SK-N-SH (cell line): ENCODE measurements around the gene ZNF621. TPM values are rescaled to one million over a fixed set of nuclear protein-coding genes. Genes with fewer than 3 reads are reported as not detected.
A peak's percentile ranks its signal among the peaks of the same experiment; 100 is the strongest.

Experiments used
- CTCF ChIA-PET: fragments of 300-600, 350-600 bp; formaldehyde crosslinking; extraction: SDS; loops from one replicate; lab custom pipeline; 2021; lab: Yijun Ruan, JAX
- POLR2A ChIA-PET: fragments of 350-600 bp; sonication (Branson Sonifier 250); formaldehyde crosslinking; extraction: SDS; loops from one replicate; lab custom pipeline; 2020; ENCODE audit warnings: antibody characterized with exemption, inconsistent platforms; lab: Yijun Ruan, JAX
- DNase-seq: peaks from one replicate; pipeline ENCODE4 v3.0.0; 2012
- H2AFZ ChIP-seq: fragments of 200-600 bp; sonication (generic); 2 replicates; pipeline ENCODE4 v1.8.1; 2016; ENCODE audit warnings: antibody characterized with exemption, mild to moderate bottlenecking, low read depth
- H3F3A ChIP-seq: fragments of 200-600 bp; sonication (generic); replicated peaks from 2 replicates; pipeline ENCODE3; 2016; ENCODE audit warnings: antibody characterized with exemption, mild to moderate bottlenecking; ENCODE audit not compliant: insufficient read depth
- H3K27ac ChIP-seq, 2 experiments: fragments of 200-500 bp in 1 of 2; fragments of 200-600 bp in 1 of 2; sonication (Bioruptor generic) in 1 of 2; sonication (generic), shearing (Covaris generic) in 1 of 2; 2 replicates each; pipeline versions ENCODE4 v1.5.1 to v1.6.1; 2014 to 2016; ENCODE audit warnings: low read depth in 2 of 2, inconsistent platforms in 1 of 2, low read length in 1 of 2, mild to moderate bottlenecking in 1 of 2, mixed read lengths in 1 of 2
- H3K27me3 ChIP-seq: fragments of 200-600 bp; sonication (generic), shearing (Covaris generic); 2 replicates; pipeline ENCODE4 v1.6.1; 2016; ENCODE audit warnings: mixed run types; ENCODE audit not compliant: insufficient read depth
- H3K36me3 ChIP-seq, 2 experiments: fragments of 200-500 bp in 1 of 2; fragments of 200-600 bp in 1 of 2; sonication (Bioruptor generic) in 1 of 2; sonication (generic) in 1 of 2; replicated peaks in 1 of 2; 2 replicates each; pipeline versions ENCODE3 to v1.5.1; 2014 to 2016; ENCODE audit warnings: low read length in 1 of 2, mild to moderate bottlenecking in 1 of 2; ENCODE audit not compliant: insufficient read depth in 2 of 2, control insufficient read depth in 1 of 2
- H3K4me1 ChIP-seq, 2 experiments: fragments of 200-500 bp in 1 of 2; fragments of 200-600 bp in 1 of 2; sonication (Bioruptor generic) in 1 of 2; sonication (generic), shearing (Covaris generic) in 1 of 2; 2 replicates each; pipeline versions ENCODE4 v1.5.1 to v1.6.1; 2014 to 2016; ENCODE audit warnings: low read depth in 1 of 2, low read length in 1 of 2, mixed run types in 1 of 2; ENCODE audit not compliant: insufficient read depth in 2 of 2, control insufficient read depth in 1 of 2
- H3K4me2 ChIP-seq: fragments of 200-600 bp; sonication (generic), shearing (Covaris generic); 2 replicates; pipeline ENCODE4 v1.6.1; 2017; ENCODE audit warnings: mixed run types
- H3K4me3 ChIP-seq, 2 experiments: fragments of 200-500 bp in 1 of 2; fragments of 200-600 bp in 1 of 2; sonication (Bioruptor generic) in 1 of 2; sonication (generic), shearing (Covaris generic) in 1 of 2; 2 replicates each; pipeline versions ENCODE4 v1.5.1 to v1.8.1; 2014 to 2016; ENCODE audit warnings: low read depth in 2 of 2, inconsistent platforms in 1 of 2, low read length in 1 of 2, mild to moderate bottlenecking in 1 of 2, mixed read lengths in 1 of 2, moderate library complexity in 1 of 2
- H3K79me2 ChIP-seq: fragments of 200-600 bp; sonication (generic); 2 replicates; pipeline ENCODE4 v1.8.1; 2017; ENCODE audit warnings: mild to moderate bottlenecking; ENCODE audit not compliant: insufficient read depth
- H3K9ac ChIP-seq: fragments of 200-600 bp; sonication (generic); 2 replicates; pipeline ENCODE4 v1.6.1; 2017; ENCODE audit warnings: mixed run types
- H3K9me2 ChIP-seq: fragments of 200-600 bp; sonication (generic); 2 replicates; pipeline ENCODE4 v1.6.1; 2017; ENCODE audit warnings: mixed run types
- H3K9me3 ChIP-seq: fragments of 200-600 bp; sonication (generic); 2 replicates; pipeline ENCODE4 v1.6.1; 2017; ENCODE audit warnings: mixed run types, mild to moderate bottlenecking, moderate library complexity
- H4K20me1 ChIP-seq: fragments of 200-600 bp; sonication (generic); 2 replicates; pipeline ENCODE4 v1.6.1; 2017; ENCODE audit warnings: mild to moderate bottlenecking, mixed run types; ENCODE audit not compliant: insufficient read depth
- EP300 ChIP-seq, 2 experiments: IDR thresholded peaks; 2 replicates each; pipeline versions ENCODE4 v1.4.0 to v1.6.1; 2012; ENCODE audit warnings: borderline replicate concordance in 1 of 2, low read depth in 1 of 2, low read length in 1 of 2
- MEF2A ChIP-seq: IDR thresholded peaks from 2 replicates; pipeline ENCODE4 v1.4.0; 2012; ENCODE audit warnings: low read depth, borderline replicate concordance
- MXI1 ChIP-seq: IDR thresholded peaks from 2 replicates; pipeline ENCODE4 v1.6.1; 2012; ENCODE audit warnings: mild to moderate bottlenecking, low read depth, low read length, improper control_type of control experiment
- NRF1 ChIP-seq: IDR thresholded peaks from 2 replicates; pipeline ENCODE4 v1.6.1; 2012; ENCODE audit warnings: low read depth, mild to moderate bottlenecking, low read length
- RCOR1 ChIP-seq: fragments of 150-350 bp; IDR thresholded peaks from 2 replicates; pipeline ENCODE4 v1.6.1; 2017; ENCODE audit warnings: antibody characterized with exemption, low read length
- TAF1 ChIP-seq: IDR thresholded peaks from 2 replicates; pipeline ENCODE4 v1.6.1; 2012; ENCODE audit warnings: low read depth, mild to moderate bottlenecking, low read length, moderate library complexity, borderline replicate concordance
- TCF12 ChIP-seq: IDR thresholded peaks from 2 replicates; pipeline ENCODE4 v1.4.0; 2012
- whole genome bisulfite sequencing: methylation state at CpG from one replicate; pipeline ENCODE4 v1.1.6; 2017; ENCODE audit warnings: low lambda C conversion rate; 5-methylcytosine and 5-hydroxymethylcytosine counted together
- polyA plus RNA-seq, 3 experiments: library from polyadenylated mRNA; depleted of rRNA; stranded (reverse); fragments of >200 nt; gene quantifications; 2 replicates each; pipeline ENCODE4 v1.2.3, GENCODE V29; 2012
- TF ChIP-seq, protein P1 (sequence below): IDR thresholded peaks from 2 replicates; pipeline ENCODE4 v1.6.1; 2012; ENCODE audit warnings: mild to moderate bottlenecking, low read depth, low read length, moderate library complexity

The ZNF621 gene
- polyA plus RNA-seq, 1 of the 3 experiments (the other 2 are of a cell fraction), result 10.3 TPM

- H3K9me2 ChIP-seq, result no peaks in the 10 kb centered on the region
- peaks cover 4% of the 10 kb centered on the region for H3F3A ChIP-seq
- TF ChIP-seq TCF12 (no peak), MXI1 (no peak)
- H3K27ac ChIP-seq, result no peak overlapping the region
- no peaks in the 10 kb centered on the region for H3K79me2 ChIP-seq
- ChIA-PET CTCF (interaction anchor here (1.9 kb wide), 1 partner anchor 13 kb away, joined by 6 read pairs; the partner anchor contains the start of gene ZNF620), POLR2A (no interaction called here)
- no peak overlapping the region for H3K9ac ChIP-seq
- H3K4me1 ChIP-seq, result 0 out of 4 replicates have a peak, but pooled peaks cover 0 to 8% of the 10 kb centered on the region in 2 experiments
- no peaks in the 10 kb centered on the region for H3K9me3 ChIP-seq
- no peak overlapping the region for H3K4me3 ChIP-seq
- no peaks in the 10 kb centered on the region for H3K27me3 ChIP-seq
- H4K20me1 ChIP-seq, result no peaks in the 10 kb centered on the region
- H3K4me2 ChIP-seq, result no peak overlapping the region
- peaks cover 0 to 4% of the 10 kb centered on the region in 2 experiments for H3K36me3 ChIP-seq
- 84% methylated on average over 1 of the region's 1 CpG for WGBS
- DNase-seq, result no peak
- H2AFZ ChIP-seq, result no peak overlapping the region
These were observed 5.9 kb upstream of the ZNF621 start for GRCh38 chr3:40518848-40519247.

DNA sequence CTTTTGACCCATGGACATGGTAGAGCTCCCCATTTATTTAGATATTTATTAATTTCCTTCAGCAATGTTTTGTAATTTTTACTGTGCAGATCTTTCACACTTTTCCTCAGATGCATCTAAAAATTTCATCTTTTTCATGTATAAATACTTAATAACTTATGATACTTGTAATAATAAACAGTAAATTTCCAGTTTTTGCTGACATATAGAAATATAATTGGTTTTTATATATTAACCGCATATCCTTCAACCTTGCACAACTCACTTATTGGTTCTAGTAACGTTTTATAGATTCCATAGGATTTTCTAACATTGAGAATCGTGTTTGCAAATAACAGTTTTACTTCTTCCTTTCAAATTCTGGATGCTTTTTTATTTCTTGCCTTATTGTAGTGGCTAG, 3.5 kb upstream of the ZNF621 start:
- POLR2A ChIA-PET, result interaction anchor here (1.2 kb wide), 1 partner anchor 69 kb away, joined by 3 read pairs; no protein-coding TSS in a partner anchor
- Histone ChIP-seq H3K27me3 (no peaks in the 10 kb centered on the region), H3K27ac (no peak overlapping the region), H3K36me3 (peaks cover 0 to 3% of the 10 kb centered on the region in 2 experiments), H3K9ac (no peak overlapping the region), H3K4me3 (no peak overlapping the region), H3K4me2 (no peak overlapping the region), H3K4me1 (peaks cover 2 to 7% of the 10 kb centered on the region in 2 experiments; a peak in 1 of 4 replicates), H2AFZ (no peak overlapping the region), H3F3A (peaks cover 4% of the 10 kb centered on the region), H3K9me2 (no peaks in the 10 kb centered on the region), H4K20me1 (no peaks in the 10 kb centered on the region), H3K9me3 (no peaks in the 10 kb centered on the region)
- CTCF ChIA-PET, result no interaction called here
- 90% methylated on average over 3 of the region's 3 CpGs for WGBS
- no peak for DNase-seq
- no peak for TF ChIP-seq NRF1
- TF ChIP-seq EP300 (IDR thresholded peaks at IDR 0.05; ENCODE audit: borderline replicate concordance in 1 of 2, low read depth in 1 of 2, low read length in 1 of 2), result no peak
- TF ChIP-seq, all 33 proteins: peak for 0
- H3K79me2 ChIP-seq, result peaks cover 14% of the 10 kb centered on the region; the same call in 1 of the 2 replicates

DNA sequence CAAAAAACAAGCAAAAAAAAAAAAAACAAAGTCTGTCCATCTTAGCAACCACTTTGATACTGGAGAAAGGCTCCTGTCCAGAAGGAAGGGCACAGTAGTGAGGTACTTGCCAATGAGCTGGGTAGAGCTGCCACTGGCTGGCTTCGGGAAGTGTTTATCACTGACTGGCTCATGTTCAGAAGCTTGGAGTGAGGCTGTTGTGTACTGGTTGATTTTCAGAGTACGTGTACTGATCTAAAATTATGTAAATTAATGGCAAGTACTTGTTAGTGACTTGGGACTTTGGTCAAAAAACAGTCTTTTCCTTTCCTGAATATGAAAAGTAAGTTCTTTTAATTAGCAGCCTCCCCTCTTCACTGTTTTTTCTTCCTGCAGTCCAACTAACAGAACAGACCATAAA, 979 bp upstream of the ZNF621 start:
- H3K27ac ChIP-seq, result peak overlapping the region; percentile 73 to 86; a peak in 2 of 4 replicates
- no peaks in the 10 kb centered on the region for H3K27me3 ChIP-seq
- no peaks in the 10 kb centered on the region for H3K9me3 ChIP-seq
- H4K20me1 ChIP-seq, result no peaks in the 10 kb centered on the region
- H3K9ac ChIP-seq, result peak overlapping the region; percentile 97; the same call in 1 of the 2 replicates
- DNase-seq, result peak; percentile 20
- 95% methylated on average over 2 of the region's 2 CpGs for WGBS
- ChIA-PET CTCF (interaction anchor here (1.1 to 2.5 kb wide), 3 partner anchors 18 to 1576 kb away, joined by 3 to 9 read pairs (median 7); partner anchors contain the start of gene ZNF620), POLR2A (interaction anchor here (1.3 to 3.6 kb wide), 4 partner anchors 9 to 676 kb away, joined by 4 to 45 read pairs (median 7); partner anchors contain the start of genes CTNNB1, RPL14 and ZNF620)
- H3F3A ChIP-seq, result peaks cover 4% of the 10 kb centered on the region
- H3K9me2 ChIP-seq, result no peaks in the 10 kb centered on the region
- H2AFZ ChIP-seq, result peak overlapping the region; percentile 96
- H3K79me2 ChIP-seq, result peaks cover 35% of the 10 kb centered on the region
- peaks cover 0 to 7% of the 10 kb centered on the region in 2 experiments; a peak in 1 of 4 replicates for H3K4me1 ChIP-seq
- peak overlapping the region in 1 of 2 experiments; percentile 87; a peak in 1 of 4 replicates for H3K4me3 ChIP-seq
- H3K4me2 ChIP-seq, result peak overlapping the region; percentile 98; the same call in 1 of the 2 replicates
- H3K36me3 ChIP-seq, result peaks cover 13 to 26% of the 10 kb centered on the region in 2 experiments
- TF ChIP-seq MEF2A, result no peak
- no peak for TF ChIP-seq NRF1
- no peak for TF ChIP-seq RCOR1
- TF ChIP-seq, protein P1, sequence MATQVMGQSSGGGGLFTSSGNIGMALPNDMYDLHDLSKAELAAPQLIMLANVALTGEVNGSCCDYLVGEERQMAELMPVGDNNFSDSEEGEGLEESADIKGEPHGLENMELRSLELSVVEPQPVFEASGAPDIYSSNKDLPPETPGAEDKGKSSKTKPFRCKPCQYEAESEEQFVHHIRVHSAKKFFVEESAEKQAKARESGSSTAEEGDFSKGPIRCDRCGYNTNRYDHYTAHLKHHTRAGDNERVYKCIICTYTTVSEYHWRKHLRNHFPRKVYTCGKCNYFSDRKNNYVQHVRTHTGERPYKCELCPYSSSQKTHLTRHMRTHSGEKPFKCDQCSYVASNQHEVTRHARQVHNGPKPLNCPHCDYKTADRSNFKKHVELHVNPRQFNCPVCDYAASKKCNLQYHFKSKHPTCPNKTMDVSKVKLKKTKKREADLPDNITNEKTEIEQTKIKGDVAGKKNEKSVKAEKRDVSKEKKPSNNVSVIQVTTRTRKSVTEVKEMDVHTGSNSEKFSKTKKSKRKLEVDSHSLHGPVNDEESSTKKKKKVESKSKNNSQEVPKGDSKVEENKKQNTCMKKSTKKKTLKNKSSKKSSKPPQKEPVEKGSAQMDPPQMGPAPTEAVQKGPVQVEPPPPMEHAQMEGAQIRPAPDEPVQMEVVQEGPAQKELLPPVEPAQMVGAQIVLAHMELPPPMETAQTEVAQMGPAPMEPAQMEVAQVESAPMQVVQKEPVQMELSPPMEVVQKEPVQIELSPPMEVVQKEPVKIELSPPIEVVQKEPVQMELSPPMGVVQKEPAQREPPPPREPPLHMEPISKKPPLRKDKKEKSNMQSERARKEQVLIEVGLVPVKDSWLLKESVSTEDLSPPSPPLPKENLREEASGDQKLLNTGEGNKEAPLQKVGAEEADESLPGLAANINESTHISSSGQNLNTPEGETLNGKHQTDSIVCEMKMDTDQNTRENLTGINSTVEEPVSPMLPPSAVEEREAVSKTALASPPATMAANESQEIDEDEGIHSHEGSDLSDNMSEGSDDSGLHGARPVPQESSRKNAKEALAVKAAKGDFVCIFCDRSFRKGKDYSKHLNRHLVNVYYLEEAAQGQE, result no peak
- TF ChIP-seq TAF1, result no peak
- no peak for TF ChIP-seq EP300 (IDR thresholded peaks at IDR 0.05; ENCODE audit: borderline replicate concordance in 1 of 2, low read depth in 1 of 2, low read length in 1 of 2)
